Measurements from ENCODE around the gene LRCH1. TPM values are rescaled to one million over a fixed set of nuclear protein-coding genes. Genes with fewer than 3 reads are reported as not detected.

Gene LRCH1
- polyA plus RNA-seq, 1 donor = 37.8 TPM

DNA sequence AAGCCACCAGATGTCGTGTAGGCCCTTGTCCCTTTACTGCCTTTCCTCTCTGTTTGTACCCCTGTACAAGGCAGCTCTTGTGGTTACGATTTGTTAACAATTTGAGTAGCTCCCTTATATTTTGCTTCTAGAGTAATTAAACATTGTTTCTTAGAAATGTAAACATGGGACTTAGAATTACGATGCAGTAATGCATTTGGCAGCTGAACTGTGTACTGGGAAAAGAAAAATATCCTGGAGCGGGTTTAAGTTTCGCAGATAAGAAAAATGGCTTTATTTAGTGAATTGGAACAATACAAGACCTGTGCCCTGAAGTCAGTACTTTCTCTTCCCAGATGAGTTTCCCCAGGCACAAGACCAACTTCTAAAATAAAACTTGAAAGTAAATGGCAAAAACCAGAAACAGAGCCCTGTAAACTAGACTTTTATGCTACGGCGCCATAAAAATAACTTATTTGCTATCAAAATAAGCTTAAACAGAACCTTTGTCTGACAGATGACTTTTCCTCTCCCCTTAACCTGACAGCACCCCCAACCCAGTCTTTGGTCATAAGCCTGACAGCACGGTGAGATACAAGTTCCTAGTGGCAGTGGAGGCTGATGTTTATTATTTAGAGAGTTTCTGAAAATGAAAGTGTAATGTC lies 63.0 kb downstream of the LRCH1 start:
- DNase-seq = peak; percentile 53

GRCh38 chr13:46617229-46617721 lies 64.3 kb downstream of the LRCH1 start:
- no peak for DNase-seq

GRCh38 chr13:46617885-46618284 lies 64.9 kb downstream of the LRCH1 start:
- DNase-seq = no peak

GRCh38 chr13:46618694-46619254 lies 65.8 kb downstream of the LRCH1 start:
- DNase-seq = no peak

- no peak for DNase-seq
These were observed 67.1 kb downstream of the LRCH1 start for GRCh38 chr13:46620029-46620428.

GRCh38 chr13:46620471-46620870 lies 67.5 kb downstream of the LRCH1 start:
- DNase-seq = no peak

GRCh38 chr13:46621133-46621532 lies 68.2 kb downstream of the LRCH1 start:
- no peak for DNase-seq

- no peak for DNase-seq
These were observed 69.0 kb downstream of the LRCH1 start for GRCh38 chr13:46621792-46622629.

DNA sequence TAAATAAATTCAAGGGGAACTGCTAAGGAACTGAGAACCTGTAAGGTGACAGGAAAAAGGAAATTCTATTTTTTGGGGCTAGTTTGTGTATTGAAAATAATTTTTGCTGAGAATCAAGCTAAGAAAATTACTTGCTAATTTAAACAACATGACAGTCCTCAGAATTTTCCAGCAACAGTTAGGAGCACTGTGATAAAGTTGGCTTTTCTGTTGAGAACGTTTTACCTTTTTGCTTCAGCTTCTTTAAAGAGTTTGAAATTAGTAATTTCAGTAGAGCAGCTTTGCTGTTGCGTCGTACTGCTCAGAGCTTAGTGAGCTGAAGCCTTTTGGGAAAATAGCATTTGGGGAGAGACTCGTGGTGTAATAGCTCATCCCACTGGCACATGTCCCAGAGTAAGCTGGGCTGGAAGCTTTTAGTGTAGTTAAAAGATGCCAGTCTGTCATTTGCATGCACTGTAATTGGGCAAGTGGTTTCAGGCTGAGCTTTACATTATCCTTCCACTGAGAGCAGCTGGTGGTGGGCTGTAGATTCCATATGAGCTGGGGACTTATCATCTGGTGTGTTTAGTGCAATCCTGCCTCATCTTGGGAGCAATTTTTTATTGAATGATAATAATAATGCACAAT lies 69.8 kb downstream of the LRCH1 start:
- no peak for DNase-seq

DNA sequence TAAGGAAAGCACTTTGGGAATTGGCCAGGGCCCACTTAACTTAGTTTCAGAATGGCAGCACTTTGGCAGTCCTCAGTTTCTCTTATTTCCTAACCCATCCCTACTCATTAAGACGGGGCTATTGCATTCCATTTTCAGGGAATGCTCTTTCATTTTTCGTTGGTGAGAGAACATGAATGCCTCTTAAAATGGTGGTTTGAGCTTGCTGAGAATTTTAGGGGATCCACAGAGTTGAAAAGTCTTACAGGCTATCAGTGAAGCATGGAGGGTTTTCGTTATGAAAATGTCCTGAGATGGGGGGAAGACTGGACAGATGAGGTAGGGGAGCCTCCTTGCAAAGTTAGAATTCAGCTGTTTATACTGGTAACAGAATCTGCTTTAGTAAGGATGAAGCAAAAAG lies 71.4 kb downstream of the LRCH1 start:
- no peak for DNase-seq

GRCh38 chr13:46624821-46625220 lies 71.9 kb downstream of the LRCH1 start:
- DNase-seq = no peak

DNA sequence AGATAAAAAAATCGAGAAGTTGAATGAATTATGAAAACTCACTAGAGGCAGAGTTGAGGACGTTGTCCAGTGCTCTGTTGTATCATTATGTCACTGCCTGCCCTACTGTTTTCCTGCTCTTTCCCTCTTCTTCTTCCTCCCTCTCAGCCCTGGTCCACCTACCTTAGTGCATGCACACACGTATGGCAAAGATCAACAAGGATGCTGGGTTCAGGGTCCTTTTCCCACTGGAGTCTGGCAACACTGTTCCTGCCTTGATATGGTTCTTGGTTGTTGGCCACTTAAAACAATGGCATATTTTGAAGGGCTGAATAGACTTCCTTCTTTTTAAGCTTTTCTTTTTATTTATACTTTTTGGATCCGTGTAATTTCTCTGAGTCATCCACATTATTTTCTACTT lies 74.5 kb downstream of the LRCH1 start:
- DNase-seq = no peak

- no peak for DNase-seq
These were observed 75.8 kb downstream of the LRCH1 start for GRCh38 chr13:46628622-46629365.

DNA sequence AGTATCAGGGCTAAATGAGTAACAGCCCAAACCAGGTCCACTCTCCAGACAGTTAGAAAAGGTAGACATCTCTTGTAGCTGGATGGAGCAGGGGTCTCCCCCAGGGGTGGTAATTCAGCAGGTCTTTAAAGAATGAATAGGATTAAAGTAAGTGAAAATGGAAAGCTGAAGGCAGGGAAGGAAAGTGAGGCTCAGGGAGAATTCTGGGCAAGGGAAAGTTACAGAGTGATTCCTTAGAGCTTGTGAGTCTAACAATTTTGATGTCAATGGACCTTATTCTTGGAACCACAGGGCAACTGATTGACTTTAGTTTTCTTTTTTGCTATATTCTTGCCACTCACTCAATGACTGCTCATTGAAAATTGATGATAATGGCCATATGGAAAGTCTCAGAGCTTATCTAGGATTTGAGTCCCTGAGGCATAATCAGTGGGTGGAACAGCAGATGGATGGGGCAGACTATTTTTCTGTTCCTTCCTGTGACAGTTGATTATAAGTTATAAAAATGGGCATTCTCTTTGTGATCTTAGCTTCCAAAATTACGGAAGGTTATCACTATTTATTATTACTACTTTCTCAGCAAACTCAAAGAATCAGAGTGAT lies 76.9 kb downstream of the LRCH1 start:
- DNase-seq = no peak

DNA sequence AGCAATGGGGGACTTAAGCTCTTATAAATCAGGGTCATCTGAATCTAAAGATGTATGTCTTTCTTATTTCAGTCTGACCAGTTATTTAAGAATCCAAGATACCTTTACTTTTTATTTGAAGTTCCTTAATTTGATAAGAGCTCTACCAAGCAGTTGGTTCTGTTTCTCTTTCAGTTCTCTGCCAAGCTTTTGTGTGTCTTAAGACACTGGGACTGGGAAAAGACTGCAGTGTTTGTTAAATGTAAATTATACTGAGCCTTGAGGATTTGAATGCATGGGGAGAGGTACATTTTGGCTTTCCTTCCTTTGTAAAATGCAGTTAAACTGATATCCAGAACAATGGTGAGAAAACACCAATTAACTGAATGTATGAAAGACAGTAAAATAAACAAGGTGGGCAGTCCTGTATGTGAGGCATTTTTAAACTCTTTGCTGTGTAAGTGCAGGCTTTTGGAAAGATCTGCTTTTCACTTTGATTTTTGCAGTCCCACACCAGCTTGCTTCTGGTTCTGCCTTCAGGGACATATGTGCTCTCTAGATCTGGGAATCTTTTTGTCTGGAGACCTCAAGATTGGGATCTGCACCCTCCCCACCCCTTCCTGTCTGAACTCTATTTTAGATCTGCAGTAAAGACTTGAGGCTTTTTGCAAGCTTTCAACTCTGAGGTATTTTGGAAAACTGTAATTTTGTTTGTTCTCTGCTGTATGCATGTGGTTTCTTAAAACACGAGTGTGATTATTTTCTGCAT lies 77.6 kb downstream of the LRCH1 start:
- no peak for DNase-seq

DNA sequence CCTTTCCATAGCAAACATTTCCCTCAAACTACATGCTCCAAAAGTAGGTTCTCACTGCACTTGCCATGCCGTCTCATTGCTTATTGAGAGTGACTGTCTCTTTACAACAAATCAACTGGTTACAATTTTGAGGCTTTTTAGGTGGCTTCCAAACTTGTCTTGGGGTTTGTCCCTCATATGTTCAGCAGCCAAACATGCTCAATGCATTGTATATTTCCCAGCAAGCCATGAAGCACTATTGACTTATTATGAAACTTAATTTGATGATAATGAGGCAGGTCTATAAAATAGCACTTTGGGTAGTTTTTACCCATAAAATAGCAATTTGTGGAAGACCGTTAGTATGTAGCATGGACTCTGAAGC lies 78.2 kb downstream of the LRCH1 start:
- no peak for DNase-seq

GRCh38 chr13:46632176-46632575 lies 79.2 kb downstream of the LRCH1 start:
- DNase-seq = no peak

GRCh38 chr13:46633416-46633815 lies 80.4 kb downstream of the LRCH1 start:
- DNase-seq = no peak

- no peak for DNase-seq
These were observed 83.5 kb downstream of the LRCH1 start for GRCh38 chr13:46636451-46636850.

- no peak for DNase-seq
These were observed 84.2 kb downstream of the LRCH1 start for GRCh38 chr13:46637213-46637612.

- no peak for DNase-seq
These were observed 85.3 kb downstream of the LRCH1 start for GRCh38 chr13:46638262-46638661.

Data from left kidney (tissue), 2 donors.